HepG2 (cell line): ENCODE results near the gene STK40. TPM values are rescaled to one million over a fixed set of nuclear protein-coding genes. Genes with fewer than 3 reads are reported as not detected.
A peak's percentile ranks its signal among the peaks of the same experiment; 100 is the strongest.

ENCODE experiments used
- BATF2 ChIP-seq: sonication (generic); formaldehyde crosslinking; IDR thresholded peaks from 2 replicates; pipeline ENCODE4 v1.8.0; 2022; ENCODE audit warnings: mild to moderate bottlenecking, missing genetic modification reagents, moderate library complexity
- HDAC1 ChIP-seq: sonication (generic); formaldehyde crosslinking; IDR thresholded peaks from 2 replicates; pipeline ENCODE4 v1.5.1; 2020; ENCODE audit warnings: mild to moderate bottlenecking, missing genetic modification reagents
- KDM2A ChIP-seq: sonication (generic); formaldehyde crosslinking; IDR thresholded peaks from 2 replicates; pipeline ENCODE4 v1.4.0; 2020; ENCODE audit warnings: low read depth, missing genetic modification reagents, borderline replicate concordance
- MED13 ChIP-seq: sonication (generic); formaldehyde crosslinking; IDR thresholded peaks from 2 replicates; pipeline ENCODE4 v1.5.0; 2020; ENCODE audit warnings: missing genetic modification reagents
- MTA3 ChIP-seq: sonication (generic); formaldehyde crosslinking; IDR thresholded peaks from 2 replicates; pipeline ENCODE4 v1.4.0; 2020; ENCODE audit warnings: missing genetic modification reagents
- NR2F6 ChIP-seq, 2 experiments: IDR thresholded peaks; 2 replicates each; pipeline ENCODE4 v1.6.1; 2016; ENCODE audit warnings: antibody characterized with exemption in 1 of 2, mild to moderate bottlenecking in 1 of 2
- ONECUT2 ChIP-seq: sonication (generic); formaldehyde crosslinking; IDR thresholded peaks from 2 replicates; pipeline ENCODE4 v1.4.0; 2020; ENCODE audit warnings: missing genetic modification reagents
- SIX1 ChIP-seq: sonication (generic); formaldehyde crosslinking; IDR thresholded peaks from 2 replicates; pipeline ENCODE4 v1.4.0; 2020; ENCODE audit warnings: missing genetic modification reagents, borderline replicate concordance
- ZBTB14 ChIP-seq: sonication (generic); formaldehyde crosslinking; IDR thresholded peaks from 2 replicates; pipeline ENCODE4 v1.4.0; 2020; ENCODE audit warnings: missing genetic modification reagents
- ZFP36L1 ChIP-seq: sonication (generic); formaldehyde crosslinking; IDR thresholded peaks from 2 replicates; pipeline ENCODE4 v1.8.0; 2022; ENCODE audit warnings: mild to moderate bottlenecking, missing genetic modification reagents, moderate library complexity
- ZNF264 ChIP-seq: sonication (generic); formaldehyde crosslinking; IDR thresholded peaks from 2 replicates; pipeline ENCODE4 v1.4.0; 2020; ENCODE audit warnings: missing genetic modification reagents
- ZSCAN20 ChIP-seq: sonication (generic); formaldehyde crosslinking; IDR thresholded peaks from 2 replicates; pipeline ENCODE4 v1.4.0; 2020; ENCODE audit warnings: missing genetic modification reagents, mild to moderate bottlenecking, borderline replicate concordance
- polyA plus RNA-seq, 8 experiments: library from polyadenylated mRNA; depleted of rRNA in 3 of 8; stranded (reverse) in 7 of 8; unstranded in 1 of 8; fragments of >200 nt; fragmentation: Illumina TruSeq in 4 of 8; extraction: Trizol in 4 of 8; gene quantifications; 2 replicates each; pipeline versions ENCODE4 v1.2.1 to v1.2.3, GENCODE V29; 2011 to 2016; ENCODE audit warnings: low read depth in 4 of 8, missing spikeins in 1 of 8, mixed read lengths in 1 of 8; ENCODE audit not compliant: insufficient read depth in 1 of 8
- total RNA-seq, 5 experiments: library from RNA; depleted of rRNA; stranded (reverse); fragments of >200 nt; fragmentation: Illumina TruSeq; extraction: Trizol; gene quantifications; 2 replicates each; pipeline ENCODE4 v1.2.3, GENCODE V29; 2016; ENCODE audit warnings: low read depth in 1 of 5
- TF ChIP-seq, protein P1 (sequence below): IDR thresholded peaks from 2 replicates; pipeline ENCODE4 v1.6.1; 2018; ENCODE audit warnings: missing genetic modification reagents
- TF ChIP-seq, protein P2 (sequence below): IDR thresholded peaks from 2 replicates; pipeline ENCODE4 v1.6.1; 2016; ENCODE audit warnings: low read depth, control low read depth
- TF ChIP-seq, protein P3 (sequence below): sonication (generic); formaldehyde crosslinking; IDR thresholded peaks from 2 replicates; pipeline ENCODE4 v1.4.0; 2020; ENCODE audit warnings: low read depth, missing genetic modification reagents
- TF ChIP-seq, protein P4 (sequence below): sonication (generic); formaldehyde crosslinking; IDR thresholded peaks from 2 replicates; pipeline ENCODE4 v1.5.1; 2020; ENCODE audit warnings: mild to moderate bottlenecking, missing genetic modification reagents

STK40 gene
- total and polyA plus RNA-seq, 2 of the 13 experiments (the other 11 are each of a cell fraction or from before 2014, with no cell fraction given): 33.8 to 35.1 TPM

- TF ChIP-seq, protein P1, sequence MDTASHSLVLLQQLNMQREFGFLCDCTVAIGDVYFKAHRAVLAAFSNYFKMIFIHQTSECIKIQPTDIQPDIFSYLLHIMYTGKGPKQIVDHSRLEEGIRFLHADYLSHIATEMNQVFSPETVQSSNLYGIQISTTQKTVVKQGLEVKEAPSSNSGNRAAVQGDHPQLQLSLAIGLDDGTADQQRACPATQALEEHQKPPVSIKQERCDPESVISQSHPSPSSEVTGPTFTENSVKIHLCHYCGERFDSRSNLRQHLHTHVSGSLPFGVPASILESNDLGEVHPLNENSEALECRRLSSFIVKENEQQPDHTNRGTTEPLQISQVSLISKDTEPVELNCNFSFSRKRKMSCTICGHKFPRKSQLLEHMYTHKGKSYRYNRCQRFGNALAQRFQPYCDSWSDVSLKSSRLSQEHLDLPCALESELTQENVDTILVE (CRISPR knock-in tag): peak; percentile 56
- peak; percentile 85 for TF ChIP-seq HDAC1 (CRISPR knock-in tag)
- TF ChIP-seq MED13 (CRISPR knock-in tag): no peak
- TF ChIP-seq KDM2A (CRISPR knock-in tag): peak; percentile 72
- TF ChIP-seq, protein P2, sequence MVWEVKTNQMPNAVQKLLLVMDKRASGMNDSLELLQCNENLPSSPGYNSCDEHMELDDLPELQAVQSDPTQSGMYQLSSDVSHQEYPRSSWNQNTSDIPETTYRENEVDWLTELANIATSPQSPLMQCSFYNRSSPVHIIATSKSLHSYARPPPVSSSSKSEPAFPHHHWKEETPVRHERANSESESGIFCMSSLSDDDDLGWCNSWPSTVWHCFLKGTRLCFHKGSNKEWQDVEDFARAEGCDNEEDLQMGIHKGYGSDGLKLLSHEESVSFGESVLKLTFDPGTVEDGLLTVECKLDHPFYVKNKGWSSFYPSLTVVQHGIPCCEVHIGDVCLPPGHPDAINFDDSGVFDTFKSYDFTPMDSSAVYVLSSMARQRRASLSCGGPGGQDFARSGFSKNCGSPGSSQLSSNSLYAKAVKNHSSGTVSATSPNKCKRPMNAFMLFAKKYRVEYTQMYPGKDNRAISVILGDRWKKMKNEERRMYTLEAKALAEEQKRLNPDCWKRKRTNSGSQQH (CRISPR knock-in tag): peak; percentile 61; the same call in 1 of the 2 replicates
- TF ChIP-seq ONECUT2 (CRISPR knock-in tag): no peak
- TF ChIP-seq BATF2 (CRISPR knock-in tag): no peak; the same call in 1 of the 2 replicates
- 0 out of 2 replicates have a peak, but pooled peaks have one; percentile 50 for TF ChIP-seq ZNF264 (CRISPR knock-in tag)
- TF ChIP-seq, protein P3, sequence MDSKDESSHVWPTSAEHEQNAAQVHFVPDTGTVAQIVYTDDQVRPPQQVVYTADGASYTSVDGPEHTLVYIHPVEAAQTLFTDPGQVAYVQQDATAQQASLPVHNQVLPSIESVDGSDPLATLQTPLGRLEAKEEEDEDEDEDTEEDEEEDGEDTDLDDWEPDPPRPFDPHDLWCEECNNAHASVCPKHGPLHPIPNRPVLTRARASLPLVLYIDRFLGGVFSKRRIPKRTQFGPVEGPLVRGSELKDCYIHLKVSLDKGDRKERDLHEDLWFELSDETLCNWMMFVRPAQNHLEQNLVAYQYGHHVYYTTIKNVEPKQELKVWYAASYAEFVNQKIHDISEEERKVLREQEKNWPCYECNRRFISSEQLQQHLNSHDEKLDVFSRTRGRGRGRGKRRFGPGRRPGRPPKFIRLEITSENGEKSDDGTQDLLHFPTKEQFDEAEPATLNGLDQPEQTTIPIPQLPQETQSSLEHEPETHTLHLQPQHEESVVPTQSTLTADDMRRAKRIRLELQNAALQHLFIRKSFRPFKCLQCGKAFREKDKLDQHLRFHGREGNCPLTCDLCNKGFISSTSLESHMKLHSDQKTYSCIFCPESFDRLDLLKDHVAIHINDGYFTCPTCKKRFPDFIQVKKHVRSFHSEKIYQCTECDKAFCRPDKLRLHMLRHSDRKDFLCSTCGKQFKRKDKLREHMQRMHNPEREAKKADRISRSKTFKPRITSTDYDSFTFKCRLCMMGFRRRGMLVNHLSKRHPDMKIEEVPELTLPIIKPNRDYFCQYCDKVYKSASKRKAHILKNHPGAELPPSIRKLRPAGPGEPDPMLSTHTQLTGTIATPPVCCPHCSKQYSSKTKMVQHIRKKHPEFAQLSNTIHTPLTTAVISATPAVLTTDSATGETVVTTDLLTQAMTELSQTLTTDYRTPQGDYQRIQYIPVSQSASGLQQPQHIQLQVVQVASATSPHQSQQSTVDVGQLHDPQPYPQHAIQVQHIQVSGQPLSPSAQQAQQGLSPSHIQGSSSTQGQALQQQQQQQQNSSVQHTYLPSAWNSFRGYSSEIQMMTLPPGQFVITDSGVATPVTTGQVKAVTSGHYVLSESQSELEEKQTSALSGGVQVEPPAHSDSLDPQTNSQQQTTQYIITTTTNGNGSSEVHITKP (CRISPR knock-in tag): peak; percentile 60
- TF ChIP-seq, protein P4, sequence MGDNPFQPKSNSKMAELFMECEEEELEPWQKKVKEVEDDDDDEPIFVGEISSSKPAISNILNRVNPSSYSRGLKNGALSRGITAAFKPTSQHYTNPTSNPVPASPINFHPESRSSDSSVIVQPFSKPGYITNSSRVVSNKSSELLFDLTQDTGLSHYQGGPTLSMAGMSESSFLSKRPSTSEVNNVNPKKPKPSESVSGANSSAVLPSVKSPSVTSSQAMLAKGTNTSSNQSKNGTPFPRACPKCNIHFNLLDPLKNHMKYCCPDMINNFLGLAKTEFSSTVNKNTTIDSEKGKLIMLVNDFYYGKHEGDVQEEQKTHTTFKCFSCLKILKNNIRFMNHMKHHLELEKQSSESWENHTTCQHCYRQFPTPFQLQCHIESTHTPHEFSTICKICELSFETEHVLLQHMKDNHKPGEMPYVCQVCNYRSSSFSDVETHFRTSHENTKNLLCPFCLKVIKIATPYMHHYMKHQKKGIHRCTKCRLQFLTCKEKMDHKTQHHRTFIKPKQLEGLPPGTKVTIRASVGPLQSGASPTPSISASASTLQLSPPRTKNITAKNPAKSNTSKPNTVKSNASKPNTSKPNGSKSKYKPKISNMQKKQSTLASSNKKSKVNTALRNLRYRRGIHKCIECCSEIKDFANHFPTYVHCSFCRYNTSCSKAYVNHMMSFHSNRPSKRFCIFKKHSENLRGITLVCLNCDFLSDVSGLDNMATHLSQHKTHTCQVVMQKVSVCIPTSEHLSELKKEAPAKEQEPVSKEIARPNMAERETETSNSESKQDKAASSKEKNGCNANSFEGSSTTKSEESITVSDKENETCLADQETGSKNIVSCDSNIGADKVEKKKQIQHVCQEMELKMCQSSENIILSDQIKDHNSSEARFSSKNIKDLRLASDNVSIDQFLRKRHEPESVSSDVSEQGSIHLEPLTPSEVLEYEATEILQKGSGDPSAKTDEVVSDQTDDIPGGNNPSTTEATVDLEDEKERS (CRISPR knock-in tag): no peak
- TF ChIP-seq ZBTB14: no peak
- 0 out of 2 replicates have a peak, but pooled peaks have one; percentile 30 for TF ChIP-seq ZFP36L1 (CRISPR knock-in tag)
- no peak for TF ChIP-seq ZSCAN20 (CRISPR knock-in tag)
- TF ChIP-seq NR2F6 (IDR thresholded peaks at IDR 0.05): peak; percentile 67
- peak; percentile 21; the same call in 1 of the 2 replicates for TF ChIP-seq NR2F6 (CRISPR knock-in tag; IDR thresholded peaks at IDR 0.05)
- no peak; the same call in 1 of the 2 replicates for TF ChIP-seq SIX1
- TF ChIP-seq MTA3 (CRISPR knock-in tag): no peak
Observed at GRCh38 chr1:36400825-36401601, 15.3 kb upstream of the STK40 start (continued).
